Activated T-helper 1 cell treated with anti-CD3 and anti-CD28 coated beads, Interleukin-12 subunit alpha, Interleukin-12 subunit beta, Interleukin-2, Interleukin-4 antibody, amounts not matched to agents 30 ng/mL and 10 ng/mL and 1 ng/mL, durations not matched to agents 14 hours and 24 hours and 36 hours (primary cell): Measurements from ENCODE around the gene PTPRA. TPM values are rescaled to one million over a fixed set of nuclear protein-coding genes. Genes with fewer than 3 reads are reported as not detected.
A peak's percentile ranks its signal among the peaks of the same experiment; 100 is the strongest.
"Not testable (repeated sequence)": the region's sequence is repeated elsewhere in the genome, so short reads cannot be mapped to it uniquely, and the experiment has no call there.

ENCODE experiments used
- DNase-seq: peaks from one replicate; pipeline ENCODE4 v3.0.0; 2021; ENCODE audit warnings: low spot score
- H3K27ac Mint-ChIP-seq: one replicate; pipeline ENCODE4 v1.8.0; 2021; ENCODE audit warnings: mild to moderate bottlenecking, mixed read lengths
- H3K27me3 Mint-ChIP-seq: one replicate; pipeline ENCODE4 v1.8.0; 2022; ENCODE audit warnings: mild to moderate bottlenecking, moderate library complexity, mixed read lengths; ENCODE audit not compliant: insufficient read depth
- H3K36me3 Mint-ChIP-seq: one replicate; pipeline ENCODE4 v1.8.0; 2021; ENCODE audit warnings: low read depth, mixed read lengths
- H3K4me1 Mint-ChIP-seq: one replicate; pipeline ENCODE4 v1.8.0; 2021; ENCODE audit warnings: low read depth, mixed read lengths
- H3K4me3 Mint-ChIP-seq: one replicate; pipeline ENCODE4 v1.8.0; 2021; ENCODE audit warnings: mild to moderate bottlenecking, moderate library complexity, mixed read lengths
- H3K9me3 Mint-ChIP-seq: one replicate; pipeline ENCODE4 v1.8.0; 2021; ENCODE audit warnings: mixed read lengths
- intact Hi-C: fragments of 100-400 bp; cut with micrococcal nuclease; formaldehyde crosslinking; loops from one replicate; pipeline ENCODE4 v1.15.1; 2024
- total RNA-seq: library from RNA; stranded (reverse); gene quantifications from 2 replicates; pipeline ENCODE4 v1.2.3, GENCODE V29; 2022

The PTPRA gene
- total RNA-seq, 1 donor from 2014 or later: 67.5 TPM

GRCh38 chr20:3072530-3073250, 199.4 kb downstream of the PTPRA start:
- H3K36me3 Mint-ChIP-seq: peaks cover 3% of the 10 kb centered on the region
- peaks cover 41% of the 10 kb centered on the region for H3K4me1 Mint-ChIP-seq
- peaks cover 6% of the 10 kb centered on the region for H3K27me3 Mint-ChIP-seq
- peak overlapping the region; percentile 56 for H3K27ac Mint-ChIP-seq
- DNase-seq: no peak
- peaks cover 2% of the 10 kb centered on the region for H3K9me3 Mint-ChIP-seq
- H3K4me3 Mint-ChIP-seq: peak overlapping the region; percentile 80
- intact Hi-C loops: no loop called here

GRCh38 chr20:3073251-3073643, 200.0 kb downstream of the PTPRA start:
- H3K4me1 Mint-ChIP-seq: peaks cover 46% of the 10 kb centered on the region
- H3K9me3 Mint-ChIP-seq, H3K36me3 Mint-ChIP-seq, H3K27ac Mint-ChIP-seq, intact Hi-C loops, DNase-seq, H3K27me3 Mint-ChIP-seq: not testable (repeated sequence)
- peak overlapping the region; percentile 56 for H3K4me3 Mint-ChIP-seq

- H3K27me3 Mint-ChIP-seq: peaks cover 15% of the 10 kb centered on the region
- H3K27ac Mint-ChIP-seq: no peak overlapping the region
- DNase-seq: no peak
- peaks cover 6% of the 10 kb centered on the region for H3K36me3 Mint-ChIP-seq
- peaks cover 5% of the 10 kb centered on the region for H3K9me3 Mint-ChIP-seq
- peaks cover 50% of the 10 kb centered on the region for H3K4me1 Mint-ChIP-seq
- no peak overlapping the region for H3K4me3 Mint-ChIP-seq
- intact Hi-C loops: no loop called here
Measured at GRCh38 chr20:3074812-3075211, 201.5 kb downstream of the PTPRA start.

GRCh38 chr20:3075315-3075714, 202.0 kb downstream of the PTPRA start:
- intact Hi-C loops, DNase-seq, H3K9me3 Mint-ChIP-seq, H3K36me3 Mint-ChIP-seq, H3K4me3 Mint-ChIP-seq, H3K27ac Mint-ChIP-seq: not testable (repeated sequence)
- Mint-ChIP-seq H3K27me3 (peaks cover 20% of the 10 kb centered on the region), H3K4me1 (peaks cover 50% of the 10 kb centered on the region)

- H3K27ac Mint-ChIP-seq: peak overlapping the region; percentile 56
- DNase-seq: no peak
- H3K27me3 Mint-ChIP-seq: peaks cover 37% of the 10 kb centered on the region
- H3K4me1 Mint-ChIP-seq: peaks cover 35% of the 10 kb centered on the region
- peaks cover 5% of the 10 kb centered on the region for H3K9me3 Mint-ChIP-seq
- peaks cover 4% of the 10 kb centered on the region for H3K36me3 Mint-ChIP-seq
- intact Hi-C loops: loop anchor here (1.0 kb wide), 1 partner anchor 24 kb away; no protein-coding TSS in a partner anchor
- H3K4me3 Mint-ChIP-seq: no peak overlapping the region
Measured at GRCh38 chr20:3077618-3078134, 204.4 kb downstream of the PTPRA start.

GRCh38 chr20:3080939-3081388, 207.7 kb downstream of the PTPRA start:
- peaks cover 19% of the 10 kb centered on the region for H3K4me1 Mint-ChIP-seq
- H3K9me3 Mint-ChIP-seq: peaks cover 5% of the 10 kb centered on the region
- H3K27ac Mint-ChIP-seq: no peak overlapping the region
- H3K4me3 Mint-ChIP-seq: no peak overlapping the region
- peaks cover 4% of the 10 kb centered on the region for H3K36me3 Mint-ChIP-seq
- H3K27me3 Mint-ChIP-seq: peaks cover 58% of the 10 kb centered on the region
- no peak for DNase-seq
- intact Hi-C loops: no loop called here

- no peak for DNase-seq
- Mint-ChIP-seq H3K9me3 (peaks cover 5% of the 10 kb centered on the region), H3K4me1 (peaks cover 17% of the 10 kb centered on the region), H3K27ac (no peak overlapping the region), H3K36me3 (peaks cover 4% of the 10 kb centered on the region), H3K4me3 (peak overlapping the region; percentile 31), H3K27me3 (peaks cover 57% of the 10 kb centered on the region)
- intact Hi-C loops: no loop called here
Measured at GRCh38 chr20:3081641-3082040, 208.4 kb downstream of the PTPRA start.

GRCh38 chr20:3082306-3082951, 209.1 kb downstream of the PTPRA start:
- no peak overlapping the region for H3K27ac Mint-ChIP-seq
- no peak for DNase-seq
- H3K4me3 Mint-ChIP-seq: no peak overlapping the region
- intact Hi-C loops: no loop called here
- peaks cover 55% of the 10 kb centered on the region for H3K27me3 Mint-ChIP-seq
- peaks cover 4% of the 10 kb centered on the region for H3K36me3 Mint-ChIP-seq
- H3K4me1 Mint-ChIP-seq: peaks cover 12% of the 10 kb centered on the region
- peaks cover 5% of the 10 kb centered on the region for H3K9me3 Mint-ChIP-seq

GRCh38 chr20:3082955-3083952, 210.0 kb downstream of the PTPRA start:
- intact Hi-C loops: no loop called here
- Mint-ChIP-seq H3K27me3 (peaks cover 55% of the 10 kb centered on the region), H3K4me1 (peaks cover 4% of the 10 kb centered on the region), H3K9me3 (no peaks in the 10 kb centered on the region), H3K4me3 (peak overlapping the region; percentile 53), H3K27ac (no peak overlapping the region), H3K36me3 (no peaks in the 10 kb centered on the region)
- no peak for DNase-seq

- peak within 1 kb of the TSS; percentile 53 for H3K4me3 Mint-ChIP-seq
- DNase-seq: no peak
- no peaks in the 10 kb centered on the region for H3K4me1 Mint-ChIP-seq
- intact Hi-C loops: no loop called here
- H3K27ac Mint-ChIP-seq: no peak within 1 kb of the TSS
- no peaks in the 10 kb centered on the region for H3K9me3 Mint-ChIP-seq
- H3K36me3 Mint-ChIP-seq: no peaks in the 10 kb centered on the region
- H3K27me3 Mint-ChIP-seq: peaks cover 50% of the 10 kb centered on the region
Measured at GRCh38 chr20:3084283-3084985, 211.2 kb downstream of the PTPRA start, which contains the start of gene AVP. AVP (minus strand) TSS chr20:3084724; CDS start chr20:3084674, 50 bp downstream.

- intact Hi-C loops: no loop called here
- H3K27me3 Mint-ChIP-seq: peaks cover 50% of the 10 kb centered on the region
- DNase-seq: no peak
- no peak overlapping the region for H3K27ac Mint-ChIP-seq
- H3K4me1 Mint-ChIP-seq: no peaks in the 10 kb centered on the region
- H3K4me3 Mint-ChIP-seq: no peak overlapping the region
- H3K36me3 Mint-ChIP-seq: no peaks in the 10 kb centered on the region
- no peaks in the 10 kb centered on the region for H3K9me3 Mint-ChIP-seq
Measured at GRCh38 chr20:3084986-3085360, 211.7 kb downstream of the PTPRA start.

GRCh38 chr20:3085571-3086072, 212.3 kb downstream of the PTPRA start:
- intact Hi-C loops: no loop called here
- Mint-ChIP-seq H3K9me3 (no peaks in the 10 kb centered on the region), H3K4me3 (no peak overlapping the region), H3K36me3 (no peaks in the 10 kb centered on the region), H3K4me1 (peaks cover 5% of the 10 kb centered on the region), H3K27me3 (peaks cover 48% of the 10 kb centered on the region), H3K27ac (no peak overlapping the region)
- no peak for DNase-seq
